Suprapubic skin (tissue), 4 donors: ENCODE results near the gene CENPK. TPM values are rescaled to one million over a fixed set of nuclear protein-coding genes. Genes with fewer than 3 reads are reported as not detected.
A peak's percentile ranks its signal among the peaks of the same experiment; 100 is the strongest.
"Not testable (repeated sequence)": the region's sequence is repeated elsewhere in the genome, so short reads cannot be mapped to it uniquely, and the experiment has no call there.

Source experiments
- DNase-seq, 2 donors: peaks; one replicate each; pipeline ENCODE4 v3.0.0-alpha.2; 2019; ENCODE audit warnings: low spot score in 2 of 2
- H3K27ac ChIP-seq: fragments of 200-600 bp; sonication (generic); one replicate; pipeline ENCODE4 v1.5.1; 2019
- H3K27me3 ChIP-seq: fragments of 200-600 bp; sonication (generic); one replicate; pipeline ENCODE4 v1.5.1; 2019
- H3K36me3 ChIP-seq: fragments of 200-600 bp; sonication (generic); one replicate; pipeline ENCODE4 v1.5.1; 2019
- H3K4me1 ChIP-seq: fragments of 200-600 bp; sonication (generic); one replicate; pipeline ENCODE4 v1.5.1; 2019
- H3K4me3 ChIP-seq: fragments of 200-600 bp; sonication (generic); one replicate; pipeline ENCODE4 v1.5.1; 2019; ENCODE audit warnings: mild to moderate bottlenecking
- H3K9me3 ChIP-seq: fragments of 200-600 bp; sonication (generic); one replicate; pipeline ENCODE4 v1.5.1; 2019
- CTCF ChIP-seq, 2 donors: fragments of 200-600 bp in 1 of 2; fragments of 450-650 bp in 1 of 2; sonication (generic) in 1 of 2; IDR thresholded peaks; one replicate each; pipeline ENCODE4 v1.5.1; 2016 to 2019; ENCODE audit warnings: antibody characterized with exemption in 2 of 2, mild to moderate bottlenecking in 1 of 2, moderate library complexity in 1 of 2
- EP300 ChIP-seq: sonication (generic); formaldehyde crosslinking; IDR thresholded peaks from one replicate; pipeline ENCODE4 v1.6.1; 2017; ENCODE audit warnings: antibody characterized with exemption
- POLR2A ChIP-seq, 2 donors: fragments of 450-650 bp; IDR thresholded peaks; one replicate each; pipeline ENCODE4 v1.6.1; 2017; ENCODE audit warnings: antibody characterized with exemption in 2 of 2, mild to moderate bottlenecking in 2 of 2, moderate library complexity in 2 of 2
- POLR2AphosphoS5 ChIP-seq, 3 donors: sonication (generic); formaldehyde crosslinking; IDR thresholded peaks; one replicate each; pipeline ENCODE4 v1.6.1; 2017; ENCODE audit warnings: antibody characterized with exemption in 3 of 3
- WGBS: methylation state at CpG from one replicate; pipeline ENCODE4 v1.1.5; 2018; 5-methylcytosine and 5-hydroxymethylcytosine counted together
- total RNA-seq, 4 donors: library from RNA; depleted of rRNA; stranded (reverse); fragments of >200 nt; gene quantifications; one replicate each; pipeline ENCODE4 v1.1.0, GENCODE V29; 2016

CENPK gene
- 1 to 10 TPM; 1.2 to 7.9 (median 1.7) TPM for total RNA-seq

- no peaks in the 10 kb centered on the region for H3K9me3 ChIP-seq
- WGBS: under 1% methylated on average over 54 of the region's 54 CpGs
- H3K36me3 ChIP-seq: peaks cover 5% of the 10 kb centered on the region
- H3K4me3 ChIP-seq: peak within 1 kb of the TSS; percentile 88
- H3K4me1 ChIP-seq: peaks cover 25% of the 10 kb centered on the region
- TF ChIP-seq POLR2AphosphoS5 (IDR thresholded peaks at IDR 0.05): peak in 1 of 3 donors; percentile 82
- no peak for TF ChIP-seq CTCF (IDR thresholded peaks at IDR 0.05)
- TF ChIP-seq POLR2A (IDR thresholded peaks at IDR 0.05): peak in 1 of 2 donors; percentile 34
- TF ChIP-seq EP300: no peak
- H3K27ac ChIP-seq: peak within 1 kb of the TSS; percentile 92
- H3K27me3 ChIP-seq: no peaks in the 10 kb centered on the region
- DNase-seq: peak; percentile 96 to 97
These were observed at the start of gene CENPK, which contains the start of gene PPWD1 for GRCh38 chr5:65562731-65563701. Gene CENPK, minus strand, starts transcription at chr5:65563168. Its CDS starts 8,261 bp downstream, at chr5:65554907. Gene PPWD1, plus strand, starts transcription at chr5:65563296. Its CDS starts 15 bp downstream, at chr5:65563311.

- no peaks in the 10 kb centered on the region for H3K27me3 ChIP-seq
- WGBS: 88% methylated on average over 4 of the region's 4 CpGs
- TF ChIP-seq POLR2AphosphoS5 (IDR thresholded peaks at IDR 0.05) (no peak), CTCF (IDR thresholded peaks at IDR 0.05) (no peak), EP300 (no peak)
- H3K9me3 ChIP-seq: no peaks in the 10 kb centered on the region
- peaks cover 76% of the 10 kb centered on the region for H3K36me3 ChIP-seq
- no peak for DNase-seq
- H3K27ac ChIP-seq: no peak overlapping the region
- H3K4me3 ChIP-seq: no peak overlapping the region
- no peaks in the 10 kb centered on the region for H3K4me1 ChIP-seq
These were observed 49.4 kb upstream of the CENPK start for GRCh38 chr5:65612298-65612907.

DNA sequence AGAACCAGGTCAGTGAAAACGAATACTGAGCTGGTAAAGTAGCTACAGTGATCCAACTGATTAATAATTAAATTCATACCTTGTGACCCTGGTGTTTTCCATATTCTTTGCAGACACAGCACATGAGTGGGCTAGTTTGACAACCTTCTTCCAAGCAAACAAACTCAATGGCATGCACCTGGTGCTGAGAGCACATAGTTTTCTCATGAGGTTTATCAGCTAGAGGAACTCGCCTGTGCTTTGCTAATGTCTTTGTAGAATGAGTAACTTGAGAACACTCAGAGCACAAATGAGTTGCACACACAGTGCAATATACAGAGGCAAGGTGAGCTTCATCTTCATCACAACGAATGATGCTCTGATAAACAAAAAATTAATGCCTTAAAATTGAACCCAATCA lies 48.6 kb upstream of the CENPK start:
- no peaks in the 10 kb centered on the region for H3K9me3 ChIP-seq
- H3K27me3 ChIP-seq: no peaks in the 10 kb centered on the region
- no peaks in the 10 kb centered on the region for H3K4me1 ChIP-seq
- no peak overlapping the region for H3K4me3 ChIP-seq
- TF ChIP-seq POLR2A (IDR thresholded peaks at IDR 0.05) (no peak), CTCF (IDR thresholded peaks at IDR 0.05) (no peak), EP300 (no peak), POLR2AphosphoS5 (IDR thresholded peaks at IDR 0.05) (no peak)
- no peak for DNase-seq
- 85% methylated on average over 3 of the region's 3 CpGs for WGBS
- peaks cover 81% of the 10 kb centered on the region for H3K36me3 ChIP-seq
- no peak overlapping the region for H3K27ac ChIP-seq

- 100% methylated on average over 1 of the region's 1 CpG for WGBS
- not testable (repeated sequence) for H3K27me3 ChIP-seq, H3K9me3 ChIP-seq, H3K4me1 ChIP-seq, H3K4me3 ChIP-seq, DNase-seq, H3K27ac ChIP-seq
- peaks cover 90% of the 10 kb centered on the region for H3K36me3 ChIP-seq
These were observed 38.8 kb upstream of the CENPK start for GRCh38 chr5:65601761-65602160.

GRCh38 chr5:65588694-65589093 lies 25.7 kb upstream of the CENPK start:
- H3K27ac ChIP-seq: no peak overlapping the region
- H3K36me3 ChIP-seq: peaks cover 69% of the 10 kb centered on the region
- 92% methylated on average over 2 of the region's 2 CpGs for WGBS

More at GRCh38 chr5:65588694-65589093, 25.7 kb upstream of the CENPK start:
- DNase-seq: no peak
- H3K27me3 ChIP-seq: no peaks in the 10 kb centered on the region
- H3K4me1 ChIP-seq: no peaks in the 10 kb centered on the region
- no peaks in the 10 kb centered on the region for H3K9me3 ChIP-seq
- no peak for TF ChIP-seq CTCF (IDR thresholded peaks at IDR 0.05)
- TF ChIP-seq POLR2AphosphoS5 (IDR thresholded peaks at IDR 0.05): no peak
- H3K4me3 ChIP-seq: no peak overlapping the region
